Measurements from ENCODE around the gene NPR1. TPM values are rescaled to one million over a fixed set of nuclear protein-coding genes. Genes with fewer than 3 reads are reported as not detected.

NPR1 gene
- total RNA-seq, 1 donor from 2014 or later: 0.19 TPM

GRCh38 chr1:153658400-153659174 lies 19.9 kb upstream of the NPR1 start, which contains the start of gene SNAPIN:
SNAPIN (plus strand) TSS chr1:153658703; CDS start chr1:153658744, 41 bp downstream.
- H3F3A ChIP-seq (ENCODE audit: low read depth): peaks cover 46% of the 10 kb centered on the region
- peak within 1 kb of the TSS; percentile 63 for H3K9ac ChIP-seq
- H3K4me1 ChIP-seq: peaks cover 5% of the 10 kb centered on the region
- no peaks in the 10 kb centered on the region for H3K9me3 ChIP-seq (ENCODE audit: low read depth)
- Mint-ChIP-seq H3K4me3 (peak within 1 kb of the TSS; percentile 97), H3K4me1 (peaks cover 20% of the 10 kb centered on the region), H3K36me3 (peaks cover 8% of the 10 kb centered on the region), H3K9me3 (no peaks in the 10 kb centered on the region), H3K27me3 (ENCODE audit: insufficient read depth, low read depth) (peaks cover 4% of the 10 kb centered on the region), H3K27ac (peak within 1 kb of the TSS; percentile 85)
- H2AFZ ChIP-seq (replicated peaks): peak within 1 kb of the TSS; percentile 86
- peak within 1 kb of the TSS; percentile 58 for H3K27ac ChIP-seq
- peak within 1 kb of the TSS; percentile 72 for H3K4me3 ChIP-seq
- TF ChIP-seq EZH2 (IDR thresholded peaks at IDR 0.05) (no peak), EZH2phosphoT487 (IDR thresholded peaks at IDR 0.05) (no peak), CTCF (IDR thresholded peaks at IDR 0.05) (peak; percentile 25)
- H3K27me3 ChIP-seq: no peaks in the 10 kb centered on the region
- peaks cover 11% of the 10 kb centered on the region for H3K36me3 ChIP-seq
- peaks cover 14% of the 10 kb centered on the region for H3K79me2 ChIP-seq (ENCODE audit: low read depth)
- H3K4me2 ChIP-seq: peak within 1 kb of the TSS; percentile 85
- peaks cover 19% of the 10 kb centered on the region for H4K20me1 ChIP-seq (ENCODE audit: low read depth)
- peak; percentile 95 for DNase-seq (ENCODE audit: low spot score)

- TF ChIP-seq EZH2phosphoT487 (IDR thresholded peaks at IDR 0.05) (no peak), EZH2 (IDR thresholded peaks at IDR 0.05) (no peak), CTCF (IDR thresholded peaks at IDR 0.05) (no peak)
- no peaks in the 10 kb centered on the region for H3K9me3 Mint-ChIP-seq
- peaks cover 20% of the 10 kb centered on the region for H3K4me1 Mint-ChIP-seq
- DNase-seq (ENCODE audit: low spot score): peak; percentile 9
- Histone ChIP-seq H4K20me1 (ENCODE audit: low read depth) (peaks cover 19% of the 10 kb centered on the region), H3K9me3 (ENCODE audit: low read depth) (no peaks in the 10 kb centered on the region), H3F3A (ENCODE audit: low read depth) (peaks cover 52% of the 10 kb centered on the region), H2AFZ (replicated peaks) (no peak overlapping the region), H3K4me3 (peak overlapping the region; percentile 72), H3K27me3 (no peaks in the 10 kb centered on the region), H3K4me1 (peaks cover 5% of the 10 kb centered on the region), H3K4me2 (peak overlapping the region; percentile 85), H3K79me2 (ENCODE audit: low read depth) (peaks cover 14% of the 10 kb centered on the region), H3K36me3 (peaks cover 15% of the 10 kb centered on the region), H3K9ac (peak overlapping the region; percentile 63), H3K27ac (no peak overlapping the region)
- peak overlapping the region; percentile 53 for H3K27ac Mint-ChIP-seq
- peaks cover 8% of the 10 kb centered on the region for H3K36me3 Mint-ChIP-seq
- H3K4me3 Mint-ChIP-seq: peak overlapping the region; percentile 97
- H3K27me3 Mint-ChIP-seq (ENCODE audit: insufficient read depth, low read depth): peaks cover 4% of the 10 kb centered on the region
Measured at GRCh38 chr1:153659175-153659534, 19.3 kb upstream of the NPR1 start.

- H3K36me3 Mint-ChIP-seq: peaks cover 9% of the 10 kb centered on the region
- peaks cover 14% of the 10 kb centered on the region for H3K79me2 ChIP-seq (ENCODE audit: low read depth)
- H3K9me3 Mint-ChIP-seq: no peaks in the 10 kb centered on the region
- no peak overlapping the region for H3K27ac ChIP-seq
- H2AFZ ChIP-seq (replicated peaks): no peak overlapping the region
- no peak for DNase-seq (ENCODE audit: low spot score)
- peaks cover 20% of the 10 kb centered on the region for H3K4me1 Mint-ChIP-seq
- H3K27me3 Mint-ChIP-seq (ENCODE audit: insufficient read depth, low read depth): peaks cover 4% of the 10 kb centered on the region
- H3K27me3 ChIP-seq: no peaks in the 10 kb centered on the region
- no peaks in the 10 kb centered on the region for H3K9me3 ChIP-seq (ENCODE audit: low read depth)
- peak overlapping the region; percentile 72 for H3K4me3 ChIP-seq
- peak overlapping the region; percentile 85 for H3K27ac Mint-ChIP-seq
- H3K4me1 ChIP-seq: peaks cover 5% of the 10 kb centered on the region
- H3F3A ChIP-seq (ENCODE audit: low read depth): peaks cover 57% of the 10 kb centered on the region
- peak overlapping the region; percentile 97 for H3K4me3 Mint-ChIP-seq
- H3K9ac ChIP-seq: peak overlapping the region; percentile 63
- peaks cover 17% of the 10 kb centered on the region for H3K36me3 ChIP-seq
- H3K4me2 ChIP-seq: peak overlapping the region; percentile 85
- H4K20me1 ChIP-seq (ENCODE audit: low read depth): peaks cover 19% of the 10 kb centered on the region
- TF ChIP-seq CTCF (IDR thresholded peaks at IDR 0.05) (no peak), EZH2 (IDR thresholded peaks at IDR 0.05) (no peak), EZH2phosphoT487 (IDR thresholded peaks at IDR 0.05) (no peak)
Measured at GRCh38 chr1:153659656-153660055, 18.8 kb upstream of the NPR1 start.
